ENCODE results near the gene EXOC3.

- TF ChIP-seq CTCF (IDR thresholded peaks at IDR 0.05) = no peak
- no peak for TF ChIP-seq TCF7L2 (IDR thresholded peaks at IDR 0.05; ENCODE audit: low read depth, low read length)
- no peak for TF ChIP-seq REST (IDR thresholded peaks at IDR 0.05; ENCODE audit: insufficient read depth in 1 of 2, low read depth in 2 of 2, low read length in 1 of 2)
Observed at GRCh38 chr5:488744-489688, 46.0 kb downstream of the EXOC3 start.
